Measurements from ENCODE around the gene FAM222B. TPM values are rescaled to one million over a fixed set of nuclear protein-coding genes. Genes with fewer than 3 reads are reported as not detected.

The FAM222B gene
- total and polyA plus RNA-seq, 2 of the 4 experiments (the other 2 are of a cell fraction): 2.5 to 10.8 TPM

DNA sequence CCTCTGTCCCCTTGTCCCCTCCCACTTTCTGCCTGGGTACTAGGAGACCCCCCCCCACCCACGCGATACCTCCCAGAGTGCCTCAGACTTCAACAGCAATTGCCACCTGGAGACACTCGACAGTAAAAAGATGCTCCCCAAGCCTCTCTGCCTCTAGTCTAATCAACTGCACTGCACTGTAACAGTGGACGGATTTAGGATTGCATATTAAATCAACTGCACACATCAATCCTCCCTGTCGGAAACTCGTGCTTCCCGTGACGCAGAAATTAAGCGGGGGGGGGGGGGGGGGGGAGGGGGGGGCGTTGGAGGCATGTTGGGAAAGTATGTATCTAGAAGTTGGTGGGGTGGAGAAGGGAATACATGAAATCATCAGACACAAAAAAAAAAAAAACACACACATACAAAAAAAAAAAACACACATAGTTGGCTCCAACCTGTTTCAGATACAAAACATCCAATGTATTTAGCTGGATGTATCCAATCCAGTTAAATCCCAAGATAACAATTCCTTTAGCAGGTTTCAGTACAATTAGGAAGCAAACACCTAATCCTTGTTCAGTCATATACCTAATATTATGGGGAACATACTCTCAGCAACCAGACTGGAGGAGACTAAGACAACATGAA is 29.7 kb downstream of the FAM222B start:
- Histone ChIP-seq H3K9ac (ENCODE audit: low read depth, low read length) (peak overlapping the region; percentile 79), H3K4me2 (ENCODE audit: low read depth, low read length) (peak overlapping the region; percentile 87), H3K4me1 (ENCODE audit: control insufficient read depth, insufficient read depth, low read length) (peaks cover 8% of the 10 kb centered on the region; the same call in 1 of the 2 replicates), H3K14ac (replicated peaks; ENCODE audit: low read depth, low read length) (peak overlapping the region; percentile 96; the same call in 1 of the 2 replicates), H2BK5ac (ENCODE audit: low read depth, low read length, poor library complexity, severe bottlenecking) (peak overlapping the region; percentile 89), H4K5ac (ENCODE audit: low read depth, low read length) (peak overlapping the region; percentile 92), H3K23ac (ENCODE audit: low read depth, low read length) (peak overlapping the region; percentile 88; the same call in 1 of the 2 replicates), H3K56ac (ENCODE audit: extremely low read depth, insufficient read depth, low read length) (peak overlapping the region; percentile 69), H2BK15ac (ENCODE audit: low read depth, low read length) (peak overlapping the region; percentile 17; the same call in 1 of the 3 replicates), H2AFZ (replicated peaks; ENCODE audit: low read length, poor library complexity) (peak overlapping the region; percentile 96), H2BK20ac (ENCODE audit: low read depth, low read length) (no peak overlapping the region), H4K8ac (ENCODE audit: low read depth in 2 of 2, low read length in 2 of 2) (peak overlapping the region; percentile 69 to 99), H2AK9ac (replicated peaks; ENCODE audit: low read depth, low read length, poor library complexity) (peak overlapping the region; percentile 83), H3K4me3 (ENCODE audit: insufficient read depth, low read depth, low read length) (peak overlapping the region; percentile 71), H3K9me1 (ENCODE audit: insufficient read depth, low read length) (no peaks in the 10 kb centered on the region), H2BK120ac (ENCODE audit: low read depth, low read length) (peak overlapping the region; percentile 82), H4K91ac (ENCODE audit: insufficient read depth, low read depth, low read length) (peak overlapping the region; percentile 95), H3K27ac (ENCODE audit: insufficient read depth, low read length) (peak overlapping the region; percentile 96), H4K20me1 (ENCODE audit: insufficient read depth, low read length) (peaks cover 17% of the 10 kb centered on the region; the same call in 1 of the 2 replicates), H3K79me1 (ENCODE audit: low read depth in 1 of 2, low read length in 2 of 2) (peaks cover 12 to 64% of the 10 kb centered on the region in 2 experiments), H3K9me3 (ENCODE audit: control insufficient read depth, insufficient read depth, low read length) (no peaks in the 10 kb centered on the region), H3K36me3 (ENCODE audit: control insufficient read depth, insufficient read depth, low read length) (no peaks in the 10 kb centered on the region), H3K4ac (ENCODE audit: low read depth, low read length) (peak overlapping the region; percentile 95), H2AK5ac (ENCODE audit: low read depth, low read length) (peak overlapping the region; percentile 91), H3K27me3 (ENCODE audit: control insufficient read depth, insufficient read depth, low read length) (no peaks in the 10 kb centered on the region), H3K18ac (ENCODE audit: low read depth, low read length) (peak overlapping the region; percentile 89)
- DNase-seq (peak; percentile 71), ATAC-seq (ENCODE audit: low read depth) (peak; percentile 21)
- dilution Hi-C loops (cut with HindIII; ENCODE audit: low sequenced_read_pairs, unreplicated experiment) (no loop called here), intact Hi-C loops (cut with micrococcal nuclease) (loop anchor here (10.0 kb wide), 1 partner anchor 48 kb away; no protein-coding TSS in a partner anchor), in situ Hi-C loops (cut with MboI; ENCODE audit: low sequenced_read_pairs) (no loop called here)
- TF ChIP-seq BHLHE40 (IDR thresholded peaks at IDR 0.05; ENCODE audit: low read depth, low read length) (peak; percentile 64; the same call in 1 of the 2 replicates), CEBPB (IDR thresholded peaks at IDR 0.05; ENCODE audit: low read depth, low read length) (no peak), POLR2A (IDR thresholded peaks at IDR 0.05; ENCODE audit: low read depth, low read length) (peak; percentile 72), SMC3 (IDR thresholded peaks at IDR 0.05; ENCODE audit: low read depth, low read length) (no peak)
- no TSS peak for BruUV-seq (replicated peaks)
- no CpG with 5 or more reads among the region's 10 CpGs for WGBS, 2 experiments (ENCODE audit: extremely low coverage in 2 of 2, insufficient read length in 1 of 2)
- CTCF ChIA-PET: interaction anchor here (0.5 to 1.1 kb wide), 3 partner anchors 10 to 150 kb away, joined by 3 to 4 read pairs (median 4); no protein-coding TSS in a partner anchor
- POLR2A ChIA-PET (ENCODE audit: unreplicated experiment): interaction anchor here (0.6 kb wide), 1 partner anchor 16 kb away, joined by 8 read pairs; no protein-coding TSS in a partner anchor

Measured in IMR-90 (cell line).